H54 (cell line): Measurements from ENCODE around the gene CZIB.

Experiments
- DNase-seq: peaks from one replicate; pipeline ENCODE4 v3.0.0; 2011; ENCODE audit warnings: low spot score, mixed read lengths; ENCODE audit not compliant: insufficient read length
- FAIRE-seq: peaks from 3 replicates; lab custom pipeline; 2011; peaks lifted over from hg19 to GRCh38; lab: Jason Lieb, UNC
- POLR2A ChIP-seq: IDR thresholded peaks from 2 replicates; pipeline ENCODE4 v1.6.1; 2011; ENCODE audit warnings: low read depth, mild to moderate bottlenecking, low read length

CZIB gene

GRCh38 chr1:53166912-53167311, 53.5 kb downstream of the CZIB start:
- no peak for TF ChIP-seq POLR2A
- FAIRE-seq (no peak), DNase-seq (no peak)

- no peak for TF ChIP-seq POLR2A
- DNase-seq (no peak), FAIRE-seq (no peak)
These were observed 54.1 kb downstream of the CZIB start for GRCh38 chr1:53166366-53166765.

GRCh38 chr1:53165408-53165961, 54.9 kb downstream of the CZIB start:
- DNase-seq, result no peak
- no peak for FAIRE-seq
- TF ChIP-seq POLR2A, result no peak
